ENCODE measurements around the gene ADNP2.

DNA sequence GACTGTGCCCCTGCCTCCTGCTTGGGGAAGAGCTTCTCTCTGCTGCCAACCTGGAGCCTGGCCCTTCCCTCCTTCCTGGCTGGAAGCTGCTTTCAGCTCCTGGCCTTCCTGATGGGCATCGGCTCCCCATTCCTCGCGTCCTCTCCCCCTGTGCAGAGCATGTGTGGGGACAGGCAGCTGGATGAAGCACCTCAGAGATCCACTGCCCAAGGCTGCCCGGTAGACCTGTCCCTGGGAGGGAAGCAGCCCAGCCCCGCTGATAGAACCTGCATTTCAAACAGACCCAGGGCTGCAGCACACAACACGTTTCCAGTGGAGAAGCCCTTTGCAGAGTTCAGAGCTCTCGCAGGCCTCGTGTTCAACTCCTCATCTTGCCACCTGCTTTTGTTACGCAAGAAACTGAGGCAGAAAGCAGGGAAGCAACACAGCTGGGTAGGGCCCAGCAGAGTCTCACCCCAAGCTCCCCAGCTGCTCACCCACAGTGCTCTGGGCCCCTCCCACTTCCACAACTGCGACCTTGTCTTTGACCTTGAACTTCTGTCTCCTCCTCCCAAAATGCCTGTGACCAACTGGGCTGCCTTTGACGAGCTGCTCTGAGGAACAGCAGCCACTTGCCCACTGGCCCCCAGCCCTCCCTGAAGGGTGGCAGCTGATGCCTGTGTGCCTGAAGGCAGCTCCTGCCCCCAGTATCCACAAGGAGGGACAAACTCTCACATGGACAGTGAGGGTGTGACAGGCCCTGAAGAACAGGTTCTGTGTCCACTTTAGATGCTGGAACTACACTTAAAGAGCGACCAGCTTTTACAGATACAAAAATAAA is 72.8 kb downstream of the ADNP2 start:
- TF ChIP-seq, protein P1, sequence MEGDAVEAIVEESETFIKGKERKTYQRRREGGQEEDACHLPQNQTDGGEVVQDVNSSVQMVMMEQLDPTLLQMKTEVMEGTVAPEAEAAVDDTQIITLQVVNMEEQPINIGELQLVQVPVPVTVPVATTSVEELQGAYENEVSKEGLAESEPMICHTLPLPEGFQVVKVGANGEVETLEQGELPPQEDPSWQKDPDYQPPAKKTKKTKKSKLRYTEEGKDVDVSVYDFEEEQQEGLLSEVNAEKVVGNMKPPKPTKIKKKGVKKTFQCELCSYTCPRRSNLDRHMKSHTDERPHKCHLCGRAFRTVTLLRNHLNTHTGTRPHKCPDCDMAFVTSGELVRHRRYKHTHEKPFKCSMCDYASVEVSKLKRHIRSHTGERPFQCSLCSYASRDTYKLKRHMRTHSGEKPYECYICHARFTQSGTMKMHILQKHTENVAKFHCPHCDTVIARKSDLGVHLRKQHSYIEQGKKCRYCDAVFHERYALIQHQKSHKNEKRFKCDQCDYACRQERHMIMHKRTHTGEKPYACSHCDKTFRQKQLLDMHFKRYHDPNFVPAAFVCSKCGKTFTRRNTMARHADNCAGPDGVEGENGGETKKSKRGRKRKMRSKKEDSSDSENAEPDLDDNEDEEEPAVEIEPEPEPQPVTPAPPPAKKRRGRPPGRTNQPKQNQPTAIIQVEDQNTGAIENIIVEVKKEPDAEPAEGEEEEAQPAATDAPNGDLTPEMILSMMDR (conservative IDR thresholded peaks at IDR 0.05; ENCODE audit: low read length): no peak
- no peak for TF ChIP-seq EZH2phosphoT487 (IDR thresholded peaks at IDR 0.05; ENCODE audit: borderline replicate concordance)
